ENCODE data around the gene AP1S1. TPM values are rescaled to one million over a fixed set of nuclear protein-coding genes. Genes with fewer than 3 reads are reported as not detected.
A peak's percentile ranks its signal among the peaks of the same experiment; 100 is the strongest.
"Not testable (repeated sequence)": the region's sequence is repeated elsewhere in the genome, so short reads cannot be mapped to it uniquely, and the experiment has no call there.

Gene AP1S1
- polyA plus RNA-seq, 4 donors = 62.7 to 134 (median 87.3) TPM

DNA sequence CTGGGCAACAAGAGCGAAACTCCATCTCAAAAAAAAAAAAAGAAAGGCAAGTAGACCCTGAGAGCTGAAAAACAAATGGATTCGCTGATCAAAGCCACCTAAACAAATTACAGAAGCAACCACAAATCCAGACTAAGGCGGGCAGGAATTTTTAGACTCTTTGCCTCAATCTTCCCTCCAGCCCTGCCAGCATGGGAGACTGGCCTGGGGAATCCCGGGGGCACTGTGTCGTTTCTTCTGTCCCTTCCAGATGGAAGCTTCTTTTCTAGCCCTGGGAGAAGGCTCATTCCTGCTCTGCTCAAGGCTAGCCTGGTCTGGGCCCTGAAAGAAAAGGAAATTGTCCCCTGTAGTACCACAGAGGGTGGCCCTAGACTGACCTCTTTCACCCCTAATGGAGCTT lies 43.0 kb upstream of the AP1S1 start:
- 86 to 89% (median 89%) methylated on average over 5 of the region's 5 CpGs for WGBS, 3 donors
- FAIRE-seq (no peak), DNase-seq (no peak)
- Histone ChIP-seq H3K27ac (ENCODE audit: low read depth in 1 of 3, low read length in 2 of 3) (peak overlapping the region in 1 of 3 donors; percentile 59), H3K4me1 (ENCODE audit: control insufficient read depth in 3 of 3, insufficient read depth in 2 of 3, low read depth in 1 of 3, low read length in 2 of 3) (no peaks in the 10 kb centered on the region), H3K9me3 (ENCODE audit: control insufficient read depth in 2 of 2, insufficient read depth in 1 of 2, low read depth in 1 of 2, low read length in 1 of 2) (no peaks in the 10 kb centered on the region), H3K36me3 (ENCODE audit: control insufficient read depth in 3 of 3, insufficient read depth in 2 of 3, low read depth in 1 of 3, low read length in 3 of 3) (no peaks in the 10 kb centered on the region), H3K27me3 (ENCODE audit: control insufficient read depth in 3 of 3, insufficient read depth in 3 of 3, low read length in 3 of 3) (no peaks in the 10 kb centered on the region), H3K4me3 (ENCODE audit: low read depth in 1 of 3, low read length in 3 of 3) (no peak overlapping the region)

DNA sequence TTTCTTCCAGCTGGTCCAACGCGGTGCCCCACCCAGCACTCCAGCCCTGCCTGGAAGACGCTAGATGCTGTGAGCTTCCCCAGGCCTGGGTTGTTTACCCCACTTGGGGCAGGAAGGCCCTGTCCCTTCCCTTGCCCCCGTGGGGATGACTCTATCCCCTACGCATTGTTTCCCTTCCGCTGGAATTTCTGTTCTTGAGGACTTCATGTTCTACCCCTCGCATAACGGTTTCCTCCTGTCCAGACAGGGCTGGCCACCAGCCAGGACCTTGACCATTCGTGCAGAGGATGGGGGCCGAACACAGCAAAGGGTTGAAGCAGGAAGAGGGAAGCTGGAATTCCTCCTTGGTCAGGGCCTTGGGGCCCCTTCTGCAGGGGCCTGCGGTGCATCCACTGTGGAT lies 42.0 kb upstream of the AP1S1 start:
- 67 to 86% (median 77%) methylated on average over 11 of the region's 11 CpGs for WGBS, 3 donors
- DNase-seq (no peak), FAIRE-seq (no peak)
- H3K4me1 ChIP-seq (ENCODE audit: control insufficient read depth in 3 of 3, insufficient read depth in 2 of 3, low read depth in 1 of 3, low read length in 2 of 3) = no peaks in the 10 kb centered on the region
- no peaks in the 10 kb centered on the region for H3K9me3 ChIP-seq (ENCODE audit: control insufficient read depth in 2 of 2, insufficient read depth in 1 of 2, low read depth in 1 of 2, low read length in 1 of 2)
- no peaks in the 10 kb centered on the region for H3K36me3 ChIP-seq (ENCODE audit: control insufficient read depth in 3 of 3, insufficient read depth in 2 of 3, low read depth in 1 of 3, low read length in 3 of 3)
- peak overlapping the region in 1 of 3 donors; percentile 59 for H3K27ac ChIP-seq (ENCODE audit: low read depth in 1 of 3, low read length in 2 of 3)
- H3K4me3 ChIP-seq (ENCODE audit: low read depth in 1 of 3, low read length in 3 of 3) = no peak overlapping the region
- no peaks in the 10 kb centered on the region for H3K27me3 ChIP-seq (ENCODE audit: control insufficient read depth in 3 of 3, insufficient read depth in 3 of 3, low read length in 3 of 3)

DNA sequence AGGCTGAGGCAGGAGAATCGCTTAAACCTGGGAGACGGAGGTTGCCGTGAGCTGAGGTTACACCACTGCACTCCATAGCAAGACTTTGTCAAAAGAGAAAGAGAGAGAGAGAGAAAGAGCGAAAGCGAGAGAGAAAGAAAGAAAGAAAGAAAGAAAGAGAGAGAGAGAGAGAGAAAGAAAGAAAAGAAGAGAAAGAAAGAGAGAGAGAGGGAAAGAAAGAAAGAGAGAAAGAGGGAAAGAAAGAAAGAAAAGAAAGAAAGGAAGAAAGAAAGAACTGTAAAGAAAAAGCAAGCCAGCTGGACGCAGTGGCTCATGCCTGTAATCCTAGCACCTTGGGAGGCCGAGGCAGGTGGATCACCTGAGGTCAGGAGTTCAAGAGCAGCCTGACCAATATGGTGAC lies 41.1 kb upstream of the AP1S1 start:
- not testable (repeated sequence) for H3K4me1 ChIP-seq (ENCODE audit: control insufficient read depth in 3 of 3, insufficient read depth in 2 of 3, low read depth in 1 of 3, low read length in 2 of 3); H3K4me3 ChIP-seq (ENCODE audit: low read depth in 1 of 3, low read length in 3 of 3); H3K9me3 ChIP-seq (ENCODE audit: control insufficient read depth in 2 of 2, insufficient read depth in 1 of 2, low read depth in 1 of 2, low read length in 1 of 2); H3K27me3 ChIP-seq (ENCODE audit: control insufficient read depth in 3 of 3, insufficient read depth in 3 of 3, low read length in 3 of 3); H3K36me3 ChIP-seq (ENCODE audit: control insufficient read depth in 3 of 3, insufficient read depth in 2 of 3, low read depth in 1 of 3, low read length in 3 of 3); FAIRE-seq; DNase-seq
- WGBS, 3 donors = 95 to 97% (median 96%) methylated on average over 7 of the region's 7 CpGs
- H3K27ac ChIP-seq (ENCODE audit: low read depth in 1 of 3, low read length in 2 of 3) = peak overlapping the region in 1 of 3 donors; percentile 27

DNA sequence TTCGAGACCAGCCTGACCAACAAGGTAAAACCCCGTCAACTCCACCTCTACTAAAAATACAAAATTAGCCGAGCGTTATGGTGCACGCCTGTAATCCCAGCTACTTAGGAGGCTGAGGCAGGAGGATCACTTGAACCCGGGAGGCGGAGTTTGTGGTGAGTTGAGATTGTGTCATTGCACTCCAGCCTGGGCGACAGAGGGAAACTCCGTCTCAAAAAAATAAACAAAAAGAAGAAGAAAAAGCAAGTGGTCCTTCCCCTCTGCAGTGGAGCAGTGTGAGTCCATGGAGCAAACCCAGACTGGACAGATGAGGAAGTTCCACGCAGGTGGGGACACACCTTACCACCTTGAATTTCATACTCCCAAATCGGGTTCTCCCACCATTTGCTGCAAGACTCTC lies 40.4 kb upstream of the AP1S1 start:
- no peaks in the 10 kb centered on the region for H3K27me3 ChIP-seq (ENCODE audit: control insufficient read depth in 3 of 3, insufficient read depth in 3 of 3, low read length in 3 of 3)
- no peaks in the 10 kb centered on the region for H3K4me1 ChIP-seq (ENCODE audit: control insufficient read depth in 3 of 3, insufficient read depth in 2 of 3, low read depth in 1 of 3, low read length in 2 of 3)
- no peaks in the 10 kb centered on the region for H3K36me3 ChIP-seq (ENCODE audit: control insufficient read depth in 3 of 3, insufficient read depth in 2 of 3, low read depth in 1 of 3, low read length in 3 of 3)
- DNase-seq (no peak), FAIRE-seq (no peak)
- no peak overlapping the region for H3K4me3 ChIP-seq (ENCODE audit: low read depth in 1 of 3, low read length in 3 of 3)
- no peak overlapping the region for H3K27ac ChIP-seq (ENCODE audit: low read depth in 1 of 3, low read length in 2 of 3)
- 73 to 84% (median 77%) methylated on average over 11 of the region's 11 CpGs for WGBS, 3 donors
- H3K9me3 ChIP-seq (ENCODE audit: control insufficient read depth in 2 of 2, insufficient read depth in 1 of 2, low read depth in 1 of 2, low read length in 1 of 2) = no peaks in the 10 kb centered on the region

DNA sequence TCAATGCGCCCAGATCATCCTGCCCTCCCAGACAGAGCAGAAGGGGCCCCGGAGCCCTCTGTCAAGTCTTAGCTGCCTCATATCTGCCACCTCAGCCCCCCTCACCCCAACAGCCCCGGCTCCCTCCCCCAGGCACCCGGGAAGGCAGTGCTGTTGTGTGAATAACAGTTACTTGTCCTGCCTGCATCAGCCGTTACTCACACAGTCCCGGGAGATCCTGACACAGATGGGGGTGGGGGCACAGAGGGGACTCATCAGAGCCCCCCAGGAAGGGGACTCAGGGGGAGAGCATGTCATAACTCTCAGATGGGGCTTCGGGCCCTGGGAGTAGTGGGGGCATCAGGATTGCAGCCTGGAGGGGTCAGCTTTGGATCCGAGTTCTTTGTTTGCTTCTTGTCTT lies 39.8 kb upstream of the AP1S1 start:
- Histone ChIP-seq H3K27me3 (ENCODE audit: control insufficient read depth in 3 of 3, insufficient read depth in 3 of 3, low read length in 3 of 3) (peaks cover 0 to under 1% (median 0%) of the 10 kb centered on the region in 3 donors), H3K27ac (ENCODE audit: low read depth in 1 of 3, low read length in 2 of 3) (no peak overlapping the region), H3K36me3 (ENCODE audit: control insufficient read depth in 3 of 3, insufficient read depth in 2 of 3, low read depth in 1 of 3, low read length in 3 of 3) (no peaks in the 10 kb centered on the region), H3K4me3 (ENCODE audit: low read depth in 1 of 3, low read length in 3 of 3) (no peak overlapping the region), H3K4me1 (ENCODE audit: control insufficient read depth in 3 of 3, insufficient read depth in 2 of 3, low read depth in 1 of 3, low read length in 2 of 3) (no peaks in the 10 kb centered on the region), H3K9me3 (ENCODE audit: control insufficient read depth in 2 of 2, insufficient read depth in 1 of 2, low read depth in 1 of 2, low read length in 1 of 2) (no peaks in the 10 kb centered on the region)
- DNase-seq (no peak), FAIRE-seq (no peak)
- 46 to 60% (median 58%) methylated on average over 8 of the region's 8 CpGs for WGBS, 3 donors

DNA sequence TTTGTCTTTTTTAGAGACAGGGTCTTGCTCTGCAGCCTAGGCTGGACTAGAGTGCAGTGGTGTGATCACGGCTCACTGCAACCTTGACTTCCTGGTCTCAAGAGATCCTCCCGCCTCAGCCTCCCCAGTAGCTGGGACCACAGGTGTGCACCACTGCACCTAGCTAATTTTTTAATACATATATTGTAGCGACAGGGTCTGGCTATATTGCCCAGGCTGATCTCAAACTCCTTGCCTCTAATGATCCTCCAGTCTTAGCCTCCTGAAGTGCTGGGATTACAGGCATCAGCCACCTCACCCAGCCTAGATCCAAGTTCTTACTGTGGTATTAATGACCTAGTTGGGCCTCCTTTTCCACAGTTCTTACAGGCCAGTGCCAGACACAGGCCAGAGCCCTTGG lies 39.1 kb upstream of the AP1S1 start:
- DNase-seq = no peak
- H3K9me3 ChIP-seq (ENCODE audit: control insufficient read depth in 2 of 2, insufficient read depth in 1 of 2, low read depth in 1 of 2, low read length in 1 of 2) = no peaks in the 10 kb centered on the region
- no peaks in the 10 kb centered on the region for H3K36me3 ChIP-seq (ENCODE audit: control insufficient read depth in 3 of 3, insufficient read depth in 2 of 3, low read depth in 1 of 3, low read length in 3 of 3)
- WGBS, 3 donors = 68 to 91% (median 84%) methylated on average over 3 of the region's 3 CpGs
- peaks cover 0 to 4% (median 0%) of the 10 kb centered on the region in 3 donors for H3K27me3 ChIP-seq (ENCODE audit: control insufficient read depth in 3 of 3, insufficient read depth in 3 of 3, low read length in 3 of 3)
- no peak overlapping the region for H3K4me3 ChIP-seq (ENCODE audit: low read depth in 1 of 3, low read length in 3 of 3)
- no peaks in the 10 kb centered on the region for H3K4me1 ChIP-seq (ENCODE audit: control insufficient read depth in 3 of 3, insufficient read depth in 2 of 3, low read depth in 1 of 3, low read length in 2 of 3)
- FAIRE-seq = no peak
- H3K27ac ChIP-seq (ENCODE audit: low read depth in 1 of 3, low read length in 2 of 3) = no peak overlapping the region

DNA sequence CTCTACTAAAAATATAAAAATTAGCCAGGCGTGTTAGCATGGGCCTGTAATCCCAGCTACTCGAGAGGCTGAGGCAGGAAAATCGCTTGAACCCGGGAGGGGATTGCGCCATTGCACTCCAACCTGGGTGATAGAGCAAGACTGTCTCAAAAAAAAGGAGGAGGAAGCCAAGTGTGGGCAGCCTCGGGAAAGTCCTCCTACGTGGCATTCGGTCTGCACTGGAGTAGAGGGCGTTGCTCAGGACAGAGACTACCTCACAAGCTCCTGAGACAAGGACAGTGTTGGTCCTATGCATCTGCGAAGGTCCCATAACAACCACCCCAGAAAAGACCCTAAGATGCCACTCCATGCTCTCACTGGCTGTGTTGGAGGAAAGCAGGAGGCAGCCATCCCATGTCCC lies 37.4 kb upstream of the AP1S1 start:
- no peaks in the 10 kb centered on the region for H3K9me3 ChIP-seq (ENCODE audit: control insufficient read depth in 2 of 2, insufficient read depth in 1 of 2, low read depth in 1 of 2, low read length in 1 of 2)
- no peaks in the 10 kb centered on the region for H3K36me3 ChIP-seq (ENCODE audit: control insufficient read depth in 3 of 3, insufficient read depth in 2 of 3, low read depth in 1 of 3, low read length in 3 of 3)
- DNase-seq (no peak), FAIRE-seq (no peak)
- H3K27me3 ChIP-seq (ENCODE audit: control insufficient read depth in 3 of 3, insufficient read depth in 3 of 3, low read length in 3 of 3) = peaks cover 0 to 4% (median 0%) of the 10 kb centered on the region in 3 donors
- no peak overlapping the region for H3K4me3 ChIP-seq (ENCODE audit: low read depth in 1 of 3, low read length in 3 of 3)
- WGBS, 3 donors = 78 to 84% (median 78%) methylated on average over 10 of the region's 10 CpGs
- H3K4me1 ChIP-seq (ENCODE audit: control insufficient read depth in 3 of 3, insufficient read depth in 2 of 3, low read depth in 1 of 3, low read length in 2 of 3) = peaks cover 0 to 3% (median 0%) of the 10 kb centered on the region in 3 donors
- peak overlapping the region in 1 of 3 donors; percentile 47 for H3K27ac ChIP-seq (ENCODE audit: low read depth in 1 of 3, low read length in 2 of 3)

DNA sequence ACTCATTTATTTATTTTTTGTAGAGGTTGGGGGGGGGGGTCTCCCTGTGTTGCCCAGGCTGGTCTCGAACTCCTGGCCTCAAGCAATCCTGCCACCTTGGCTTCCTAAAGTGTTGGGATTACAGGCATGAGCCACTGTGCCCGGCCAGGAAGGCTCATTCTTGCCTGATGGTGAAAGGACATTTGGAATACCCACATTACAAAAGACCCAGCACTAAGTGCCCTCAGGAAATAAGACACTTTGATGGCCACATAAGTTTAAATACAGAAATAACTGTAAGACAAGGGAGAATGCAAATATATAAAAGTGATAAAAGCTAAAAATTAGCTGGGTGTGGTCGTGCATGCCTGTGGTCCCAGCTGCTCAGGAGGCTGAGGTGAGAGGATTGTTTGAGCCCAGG lies 35.4 kb upstream of the AP1S1 start:
- no peaks in the 10 kb centered on the region for H3K36me3 ChIP-seq (ENCODE audit: control insufficient read depth in 3 of 3, insufficient read depth in 2 of 3, low read depth in 1 of 3, low read length in 3 of 3)
- no peak overlapping the region for H3K4me3 ChIP-seq (ENCODE audit: low read depth in 1 of 3, low read length in 3 of 3)
- WGBS, 3 donors = 74 to 79% (median 79%) methylated on average over 3 of the region's 3 CpGs
- no peaks in the 10 kb centered on the region for H3K9me3 ChIP-seq (ENCODE audit: control insufficient read depth in 2 of 2, insufficient read depth in 1 of 2, low read depth in 1 of 2, low read length in 1 of 2)
- no peak overlapping the region for H3K27ac ChIP-seq (ENCODE audit: low read depth in 1 of 3, low read length in 2 of 3)
- no peak for DNase-seq
- peaks cover 0 to 16% (median 0%) of the 10 kb centered on the region in 3 donors for H3K4me1 ChIP-seq (ENCODE audit: control insufficient read depth in 3 of 3, insufficient read depth in 2 of 3, low read depth in 1 of 3, low read length in 2 of 3)
- peaks cover 0 to 4% (median 0%) of the 10 kb centered on the region in 3 donors for H3K27me3 ChIP-seq (ENCODE audit: control insufficient read depth in 3 of 3, insufficient read depth in 3 of 3, low read length in 3 of 3)
- no peak for FAIRE-seq

DNA sequence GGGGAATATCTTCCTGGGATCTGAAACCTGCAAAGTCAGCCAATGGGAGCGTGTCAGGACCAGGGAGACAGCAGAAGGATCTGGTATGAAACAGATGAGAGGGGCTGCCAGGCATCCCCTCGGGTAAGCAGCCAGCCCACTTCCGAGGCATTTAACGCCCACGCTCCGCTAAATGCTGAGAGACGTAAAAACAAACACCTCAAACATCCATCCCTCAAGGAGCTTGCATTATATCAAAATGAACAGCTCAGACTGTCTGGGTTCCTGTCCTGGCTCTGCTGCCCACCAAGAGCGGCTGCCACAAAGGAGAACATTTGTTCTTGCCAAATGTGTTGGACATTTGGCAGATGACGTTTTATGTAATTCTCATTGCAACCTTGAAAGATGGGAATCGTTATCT lies 34.4 kb upstream of the AP1S1 start:
- no peak for DNase-seq
- H3K27ac ChIP-seq (ENCODE audit: low read depth in 1 of 3, low read length in 2 of 3) = no peak overlapping the region
- H3K27me3 ChIP-seq (ENCODE audit: control insufficient read depth in 3 of 3, insufficient read depth in 3 of 3, low read length in 3 of 3) = peaks cover 0 to 8% (median 0%) of the 10 kb centered on the region in 3 donors
- FAIRE-seq = no peak
- peaks cover 0 to 22% (median 0%) of the 10 kb centered on the region in 3 donors for H3K4me1 ChIP-seq (ENCODE audit: control insufficient read depth in 3 of 3, insufficient read depth in 2 of 3, low read depth in 1 of 3, low read length in 2 of 3)
- H3K9me3 ChIP-seq (ENCODE audit: control insufficient read depth in 2 of 2, insufficient read depth in 1 of 2, low read depth in 1 of 2, low read length in 1 of 2) = no peaks in the 10 kb centered on the region
- no peaks in the 10 kb centered on the region for H3K36me3 ChIP-seq (ENCODE audit: control insufficient read depth in 3 of 3, insufficient read depth in 2 of 3, low read depth in 1 of 3, low read length in 3 of 3)
- H3K4me3 ChIP-seq (ENCODE audit: low read depth in 1 of 3, low read length in 3 of 3) = no peak overlapping the region
- 54 to 70% (median 62%) methylated on average over 10 of the region's 10 CpGs for WGBS, 3 donors
